A549 (cell line): ENCODE measurements around the gene CEP85L. TPM values are rescaled to one million over a fixed set of nuclear protein-coding genes. Genes with fewer than 3 reads are reported as not detected.
A peak's percentile ranks its signal among the peaks of the same experiment; 100 is the strongest.

Experiments
- ATAC-seq, 2 experiments: fragments of 200-7000 bp in 1 of 2; fragments of >200 bp in 1 of 2; cut with Nextera tagmentation in 1 of 2; cut with Tn5 transposase in 1 of 2; 3 replicates each; pipeline versions ENCODE4 v1.8.0 to v1.9.1; 2018 to 2020; ENCODE audit warnings: mild to moderate bottlenecking in 1 of 2, moderate library complexity in 1 of 2
- CTCF ChIA-PET: fragments of 300-600 bp; sonication (Branson Sonifier 250); formaldehyde crosslinking; extraction: SDS; loops from one replicate; lab custom pipeline; 2021; ENCODE audit warnings: antibody characterized with exemption, inconsistent platforms; lab: Yijun Ruan, JAX
- POLR2A ChIA-PET: fragments of 350-600 bp; formaldehyde crosslinking; extraction: SDS; loops from one replicate; lab custom pipeline; 2021; ENCODE audit warnings: antibody characterized with exemption, inconsistent platforms; lab: Yijun Ruan, JAX
- DNase-seq, 2 experiments: peaks; one replicate each; pipeline versions ENCODE4 v3.0.0 to v3.0.0-alpha.2; 2011 to 2016; ENCODE audit warnings: low read depth in 1 of 2, low spot score in 1 of 2
- FAIRE-seq: peaks from 2 replicates; lab custom pipeline; 2011; peaks lifted over from hg19 to GRCh38; lab: Jason Lieb, UNC
- H3K27ac ChIP-seq, 2 experiments: fragments of >200 bp; sonication (Bioruptor Twin); formaldehyde crosslinking; 3 replicates each; pipeline ENCODE4 v1.5.1; 2016 to 2017
- H3K4me1 ChIP-seq: fragments of >200 bp; sonication (Bioruptor Twin); formaldehyde crosslinking; 3 replicates; pipeline ENCODE4 v1.6.1; 2016
- H3K4me2 ChIP-seq: fragments of >200 bp; sonication (Bioruptor Twin); formaldehyde crosslinking; 3 replicates; pipeline ENCODE4 v1.6.1; 2016
- H3K4me3 ChIP-seq: fragments of >200 bp; sonication (Bioruptor Twin); formaldehyde crosslinking; 3 replicates; pipeline ENCODE4 v1.5.1; 2016
- H3K9me3 ChIP-seq: fragments of >200 bp; sonication (Bioruptor Twin); formaldehyde crosslinking; 3 replicates; pipeline ENCODE4 v1.6.1; 2016
- CEBPB ChIP-seq, 2 experiments: fragments of >200 bp in 1 of 2; sonication (Bioruptor Twin) in 1 of 2; formaldehyde crosslinking in 1 of 2; IDR thresholded peaks; 2 replicates each; pipeline ENCODE4 v1.6.1; 2012 to 2016
- CHD4 ChIP-seq: fragments of 200-600 bp; sonication (generic); IDR thresholded peaks from 2 replicates; pipeline ENCODE4 v1.6.1; 2016; ENCODE audit warnings: antibody characterized with exemption, mild to moderate bottlenecking, borderline replicate concordance
- EP300 ChIP-seq, 2 experiments: fragments of >200 bp; sonication (Bioruptor Twin); formaldehyde crosslinking; IDR thresholded peaks; 2 replicates in 1 of 2; 3 replicates in 1 of 2; pipeline ENCODE4 v1.6.1; 2016 to 2017
- FOSL2 ChIP-seq, 2 experiments: fragments of 450-650 bp in 1 of 2; fragments of >200 bp in 1 of 2; sonication (Bioruptor Twin) in 1 of 2; formaldehyde crosslinking; IDR thresholded peaks; 2 replicates each; pipeline versions ENCODE4 v1.5.0 to v1.6.1; 2016 to 2020; ENCODE audit warnings: mild to moderate bottlenecking in 1 of 2, moderate library complexity in 1 of 2
- GATA3 ChIP-seq: IDR thresholded peaks from 2 replicates; pipeline ENCODE4 v1.6.1; 2012; ENCODE audit warnings: borderline replicate concordance
- HEYL ChIP-seq: fragments of 250-450 bp; sonication (Bioruptor Pico); IDR thresholded peaks from 2 replicates; pipeline ENCODE4 v1.8.0; 2021; ENCODE audit warnings: mild to moderate bottlenecking, moderate library complexity
- HOXB13 ChIP-seq: fragments of 250-450 bp; sonication (Bioruptor Pico); IDR thresholded peaks from 2 replicates; pipeline ENCODE4 v1.5.0; 2020; ENCODE audit warnings: low read depth, mild to moderate bottlenecking, moderate library complexity
- MYC ChIP-seq: IDR thresholded peaks from 2 replicates; pipeline ENCODE4 v1.6.1; 2012; ENCODE audit warnings: mild to moderate bottlenecking, inconsistent platforms, low read length, improper control_type of control experiment, borderline replicate concordance
- NR3C1 ChIP-seq: fragments of >200 bp; sonication (Bioruptor Twin); formaldehyde crosslinking; IDR thresholded peaks from 3 replicates; pipeline ENCODE4 v1.6.1; 2017
- POLR2AphosphoS2 ChIP-seq: conservative IDR thresholded peaks from 2 replicates; pipeline ENCODE4 v1.6.1; 2012; ENCODE audit warnings: low read length, improper control_type of control experiment, inconsistent platforms
- REST ChIP-seq: fragments of 200-600 bp; sonication (generic); IDR thresholded peaks from 2 replicates; pipeline ENCODE4 v1.6.1; 2016; ENCODE audit warnings: antibody characterized with exemption, mild to moderate bottlenecking, moderate library complexity
- SREBF2 ChIP-seq: fragments of 450-650 bp; IDR thresholded peaks from 2 replicates; pipeline ENCODE4 v1.6.1; 2014; ENCODE audit warnings: mild to moderate bottlenecking, moderate library complexity
- TP53 ChIP-seq: fragments of 250-450 bp; sonication (Bioruptor Pico); IDR thresholded peaks from 2 replicates; pipeline ENCODE4 v1.5.0; 2021; ENCODE audit warnings: mild to moderate bottlenecking, moderate library complexity
- ZNF302 ChIP-seq: fragments of 250-450 bp; sonication (Bioruptor Pico); IDR thresholded peaks from 2 replicates; pipeline ENCODE4 v1.9.0; 2021; ENCODE audit warnings: inconsistent platforms, mild to moderate bottlenecking, moderate library complexity
- WGBS: methylation state at CpG from one replicate; pipeline ENCODE4 v1.1.6; 2017; ENCODE audit errors: missing lambda C conversion rate; 5-methylcytosine and 5-hydroxymethylcytosine counted together
- polyA plus RNA-seq, 4 experiments: library from polyadenylated mRNA; depleted of rRNA in 3 of 4; stranded (reverse); fragments of >200 nt; fragmentation: RNase III in 1 of 4; extraction: RNeasy Plus Mini Kit Qiagen cat#74134 plus additional on column Dnase treatment in 1 of 4; gene quantifications; 2 replicates in 3 of 4; 3 replicates in 1 of 4; pipeline ENCODE4 v1.2.3, GENCODE V29; 2011 to 2017
- TF ChIP-seq, protein P1 (sequence below): fragments of >200 bp; sonication (Bioruptor Twin); formaldehyde crosslinking; IDR thresholded peaks from 3 replicates; pipeline ENCODE4 v1.6.1; 2016
- TF ChIP-seq, protein P2 (sequence below): fragments of >200 bp; sonication (Bioruptor Twin); formaldehyde crosslinking; IDR thresholded peaks from 3 replicates; pipeline ENCODE4 v1.5.1; 2016

Gene CEP85L
- polyA plus RNA-seq, 2 of the 4 experiments (the other 2 are of a cell fraction) = 1.3 to 3.4 TPM

DNA sequence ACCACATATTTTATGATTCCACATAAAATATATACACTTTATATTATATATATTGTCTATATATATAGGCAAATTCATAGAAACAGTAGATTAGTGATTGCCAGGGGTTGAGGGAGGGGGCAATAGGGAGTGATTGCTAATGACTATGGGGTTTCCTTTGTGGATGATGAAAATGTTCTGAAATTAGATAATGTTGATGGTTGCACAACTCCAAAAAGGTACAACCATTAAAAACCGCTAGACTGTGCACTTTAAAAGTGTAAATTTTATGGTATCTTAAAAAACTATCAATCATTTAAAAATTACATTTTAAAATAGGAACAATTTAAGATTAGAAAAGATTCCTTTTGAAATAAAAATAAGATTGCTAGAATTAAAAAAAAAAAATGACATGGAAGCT, 23.8 kb upstream of the CEP85L start (continued):
- TF ChIP-seq, protein P1, sequence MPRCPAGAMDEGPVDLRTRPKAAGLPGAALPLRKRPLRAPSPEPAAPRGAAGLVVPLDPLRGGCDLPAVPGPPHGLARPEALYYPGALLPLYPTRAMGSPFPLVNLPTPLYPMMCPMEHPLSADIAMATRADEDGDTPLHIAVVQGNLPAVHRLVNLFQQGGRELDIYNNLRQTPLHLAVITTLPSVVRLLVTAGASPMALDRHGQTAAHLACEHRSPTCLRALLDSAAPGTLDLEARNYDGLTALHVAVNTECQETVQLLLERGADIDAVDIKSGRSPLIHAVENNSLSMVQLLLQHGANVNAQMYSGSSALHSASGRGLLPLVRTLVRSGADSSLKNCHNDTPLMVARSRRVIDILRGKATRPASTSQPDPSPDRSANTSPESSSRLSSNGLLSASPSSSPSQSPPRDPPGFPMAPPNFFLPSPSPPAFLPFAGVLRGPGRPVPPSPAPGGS = no peak
- no peak for TF ChIP-seq MYC

DNA sequence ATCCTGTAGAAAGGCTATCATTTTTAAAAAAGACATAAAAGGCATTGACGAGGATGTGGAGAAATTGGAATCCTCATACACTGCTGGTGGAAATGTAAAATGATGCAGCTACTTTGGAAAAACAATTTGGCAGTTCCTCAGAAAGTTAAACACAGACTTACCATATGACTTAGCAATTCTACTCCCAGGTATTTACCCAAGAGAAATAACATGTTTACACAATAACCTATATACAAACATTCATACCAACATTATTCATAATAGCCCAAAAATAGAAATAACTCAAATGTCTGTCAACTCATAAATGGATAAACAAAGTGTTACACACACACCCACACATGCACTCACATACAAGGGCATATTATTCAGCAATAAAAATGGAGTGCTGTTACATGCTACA, 23.4 kb upstream of the CEP85L start:
- peaks cover 10% of the 10 kb centered on the region for H3K4me1 ChIP-seq
- no peak for ATAC-seq
- H3K4me3 ChIP-seq = no peak overlapping the region
- 88% methylated on average over 1 of the region's 1 CpG for WGBS
- TF ChIP-seq CEBPB (IDR thresholded peaks at IDR 0.05) (no peak), FOSL2 (IDR thresholded peaks at IDR 0.05) (no peak), FOSL2 (CRISPR knock-in tag; IDR thresholded peaks at IDR 0.05) (peak; percentile 48)
- TF ChIP-seq, all 56 proteins: peak for 1
- Histone ChIP-seq H3K27ac (no peak overlapping the region), H3K4me2 (no peak overlapping the region), H3K9me3 (no peaks in the 10 kb centered on the region)
- CTCF ChIA-PET = interaction anchor here (0.6 kb wide), 1 partner anchor 506 kb away, joined by 4 read pairs; no protein-coding TSS in a partner anchor
- no peak for FAIRE-seq
- DNase-seq = peak in 1 of 2 experiments; percentile 4
- POLR2A ChIA-PET = no interaction called here

DNA sequence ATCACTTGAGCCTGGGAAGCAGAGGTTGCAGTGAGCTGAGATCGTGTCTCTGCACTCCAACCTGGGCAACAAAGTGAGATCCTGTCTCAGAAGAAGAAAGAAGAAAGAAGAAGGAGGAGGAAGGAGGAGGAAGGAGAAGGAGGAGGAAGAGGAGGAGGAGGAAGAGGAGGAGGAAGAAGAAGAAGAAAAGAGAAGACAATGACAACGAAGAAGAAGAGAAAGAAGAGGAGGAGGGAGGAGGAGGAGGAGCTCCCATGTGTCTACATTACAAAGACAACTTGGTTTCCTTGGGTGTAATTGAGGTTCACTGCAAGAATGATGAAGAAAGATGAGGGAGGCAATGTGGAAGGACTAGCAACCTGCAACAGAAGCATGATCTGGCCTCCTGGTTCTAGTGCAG, 21.3 kb upstream of the CEP85L start:
- FAIRE-seq (no peak), DNase-seq (no peak), ATAC-seq (no peak)
- Histone ChIP-seq H3K27ac (no peak overlapping the region), H3K4me2 (no peak overlapping the region), H3K4me1 (no peaks in the 10 kb centered on the region), H3K9me3 (no peaks in the 10 kb centered on the region), H3K4me3 (no peak overlapping the region)
- no peak for TF ChIP-seq HOXB13 (CRISPR knock-in tag)
- no peak for TF ChIP-seq HEYL
- TF ChIP-seq ZNF302 (CRISPR knock-in tag) = no peak
- TF ChIP-seq TP53 (CRISPR knock-in tag) = no peak
- TF ChIP-seq EP300 (IDR thresholded peaks at IDR 0.05) = no peak
- TF ChIP-seq GATA3 = no peak
- TF ChIP-seq SREBF2 = no peak
- no peak for TF ChIP-seq POLR2AphosphoS2
- TF ChIP-seq, protein P2, sequence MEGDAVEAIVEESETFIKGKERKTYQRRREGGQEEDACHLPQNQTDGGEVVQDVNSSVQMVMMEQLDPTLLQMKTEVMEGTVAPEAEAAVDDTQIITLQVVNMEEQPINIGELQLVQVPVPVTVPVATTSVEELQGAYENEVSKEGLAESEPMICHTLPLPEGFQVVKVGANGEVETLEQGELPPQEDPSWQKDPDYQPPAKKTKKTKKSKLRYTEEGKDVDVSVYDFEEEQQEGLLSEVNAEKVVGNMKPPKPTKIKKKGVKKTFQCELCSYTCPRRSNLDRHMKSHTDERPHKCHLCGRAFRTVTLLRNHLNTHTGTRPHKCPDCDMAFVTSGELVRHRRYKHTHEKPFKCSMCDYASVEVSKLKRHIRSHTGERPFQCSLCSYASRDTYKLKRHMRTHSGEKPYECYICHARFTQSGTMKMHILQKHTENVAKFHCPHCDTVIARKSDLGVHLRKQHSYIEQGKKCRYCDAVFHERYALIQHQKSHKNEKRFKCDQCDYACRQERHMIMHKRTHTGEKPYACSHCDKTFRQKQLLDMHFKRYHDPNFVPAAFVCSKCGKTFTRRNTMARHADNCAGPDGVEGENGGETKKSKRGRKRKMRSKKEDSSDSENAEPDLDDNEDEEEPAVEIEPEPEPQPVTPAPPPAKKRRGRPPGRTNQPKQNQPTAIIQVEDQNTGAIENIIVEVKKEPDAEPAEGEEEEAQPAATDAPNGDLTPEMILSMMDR = no peak
- no peak for TF ChIP-seq NR3C1
- POLR2A ChIA-PET = no interaction called here
- CTCF ChIA-PET = no interaction called here
- WGBS = 49% methylated on average over 2 of the region's 2 CpGs

GRCh38 chr6:118669561-118669960, 18.2 kb upstream of the CEP85L start:
- TF ChIP-seq CHD4 = no peak
- no peak for TF ChIP-seq REST
- TF ChIP-seq TP53 (CRISPR knock-in tag) = no peak
- TF ChIP-seq, all 56 proteins: peak for 0
- Histone ChIP-seq H3K4me2 (no peak overlapping the region), H3K9me3 (no peaks in the 10 kb centered on the region), H3K27ac (no peak overlapping the region), H3K4me1 (no peaks in the 10 kb centered on the region), H3K4me3 (no peak overlapping the region)
- ATAC-seq = no peak
- WGBS = 100% methylated on average over 1 of the region's 1 CpG
- DNase-seq = no peak
- POLR2A ChIA-PET = no interaction called here
- CTCF ChIA-PET = no interaction called here
- no peak for FAIRE-seq
